GM23338 (cell line): ENCODE data around the gene LRRC8B. TPM values are rescaled to one million over a fixed set of nuclear protein-coding genes. Genes with fewer than 3 reads are reported as not detected.

Experiments used
- ATAC-seq: fragments of 200-7000 bp; cut with Tn5 transposase; 3 replicates; pipeline ENCODE4 v1.9.1; 2020
- DNase-seq: peaks from one replicate; pipeline ENCODE4 v3.0.0-alpha.2; 2015; ENCODE audit warnings: low spot score
- H2AFZ ChIP-seq: fragments of 200-600 bp; sonication (generic); 2 replicates; pipeline ENCODE4 v1.8.0; 2016; ENCODE audit warnings: antibody characterized with exemption, mild to moderate bottlenecking, moderate library complexity
- H3F3A ChIP-seq: fragments of 200-600 bp; sonication (generic); replicated peaks from 2 replicates; pipeline ENCODE4 v1.8.0; 2017; ENCODE audit warnings: antibody characterized with exemption, mixed run types, low read depth
- H3K27ac ChIP-seq: fragments of 200-600 bp; sonication (generic); 2 replicates; pipeline ENCODE4 v1.6.1; 2016; ENCODE audit warnings: low read depth
- H3K27me3 ChIP-seq: fragments of 200-600 bp; sonication (generic); 2 replicates; pipeline ENCODE4 v1.8.0; 2016; ENCODE audit warnings: mild to moderate bottlenecking, mixed run types, moderate library complexity; ENCODE audit not compliant: insufficient read depth
- H3K36me3 ChIP-seq: fragments of 200-600 bp; sonication (generic); 2 replicates; pipeline ENCODE4 v1.8.0; 2016; ENCODE audit warnings: mild to moderate bottlenecking; ENCODE audit not compliant: insufficient read depth
- H3K4me1 ChIP-seq: fragments of 200-600 bp; sonication (generic); 2 replicates; pipeline ENCODE4 v1.8.0; 2016; ENCODE audit warnings: mild to moderate bottlenecking, moderate library complexity; ENCODE audit not compliant: insufficient read depth
- H3K4me2 ChIP-seq: fragments of 200-600 bp; sonication (generic); 2 replicates; pipeline ENCODE4 v1.7.1; 2017; ENCODE audit warnings: mixed run types
- H3K4me3 ChIP-seq: fragments of 200-600 bp; sonication (generic); 2 replicates; pipeline ENCODE4 v1.6.1; 2016; ENCODE audit warnings: mixed run types
- H3K79me2 ChIP-seq: fragments of 200-600 bp; sonication (generic); replicated peaks from 2 replicates; pipeline ENCODE4 v1.8.0; 2017; ENCODE audit warnings: mild to moderate bottlenecking; ENCODE audit not compliant: insufficient read depth
- H3K9me2 ChIP-seq: fragments of 200-600 bp; sonication (generic); 2 replicates; pipeline ENCODE4 v1.8.0; 2017; ENCODE audit not compliant: insufficient read depth
- H4K20me1 ChIP-seq: fragments of 200-600 bp; sonication (generic); replicated peaks from 2 replicates; pipeline ENCODE4 v1.8.0; 2017; ENCODE audit warnings: mild to moderate bottlenecking; ENCODE audit not compliant: insufficient read depth
- H3K27ac Mint-ChIP-seq: 2 replicates; pipeline ENCODE4 v1.8.0; 2020; ENCODE audit warnings: inconsistent platforms, mild to moderate bottlenecking, moderate library complexity, mixed read lengths
- H3K27me3 Mint-ChIP-seq: 3 replicates; pipeline ENCODE4 v1.8.0; 2022; ENCODE audit warnings: low read depth, mild to moderate bottlenecking, moderate library complexity, mixed read lengths, inconsistent platforms; ENCODE audit not compliant: insufficient read depth, poor library complexity
- H3K36me3 Mint-ChIP-seq: 3 replicates; pipeline ENCODE4 v1.8.0; 2021; ENCODE audit warnings: low read depth, mild to moderate bottlenecking, inconsistent platforms, moderate library complexity, mixed read lengths
- H3K4me1 Mint-ChIP-seq: 3 replicates; pipeline ENCODE4 v1.8.0; 2020; ENCODE audit warnings: mild to moderate bottlenecking, inconsistent platforms, mixed read lengths
- H3K4me3 Mint-ChIP-seq: 3 replicates; pipeline ENCODE4 v1.8.0; 2021; ENCODE audit warnings: moderate library complexity, mild to moderate bottlenecking, inconsistent platforms, mixed read lengths
- H3K9me3 Mint-ChIP-seq: 3 replicates; pipeline ENCODE4 v1.8.0; 2020; ENCODE audit warnings: moderate library complexity, mild to moderate bottlenecking, inconsistent platforms, mixed read lengths
- EZH2 ChIP-seq: fragments of 200-600 bp; sonication (generic); IDR thresholded peaks from one replicate; pipeline ENCODE4 v1.8.0; 2017; ENCODE audit warnings: antibody characterized with exemption, mild to moderate bottlenecking, low read depth; ENCODE audit not compliant: unreplicated experiment
- EZH2phosphoT487 ChIP-seq: fragments of 200-600 bp; sonication (generic); IDR thresholded peaks from one replicate; pipeline ENCODE4 v1.8.1; 2018; ENCODE audit warnings: antibody characterized with exemption; ENCODE audit not compliant: unreplicated experiment
- JUNB ChIP-seq: IDR thresholded peaks from one replicate; pipeline ENCODE4 v1.6.1; 2016; ENCODE audit warnings: antibody characterized with exemption; ENCODE audit not compliant: unreplicated experiment
- NANOG ChIP-seq: IDR thresholded peaks from 2 replicates; pipeline ENCODE4 v1.6.1; 2016; ENCODE audit warnings: antibody characterized with exemption, borderline replicate concordance
- ZNF114 ChIP-seq: fragments of 250-450 bp; sonication (Bioruptor Pico); IDR thresholded peaks from 2 replicates; pipeline ENCODE4 v1.5.0; 2020; ENCODE audit warnings: mild to moderate bottlenecking, moderate library complexity
- ZNF331 ChIP-seq: fragments of 250-450 bp; sonication (Bioruptor Pico); IDR thresholded peaks from 2 replicates; pipeline ENCODE4 v1.5.0; 2020; ENCODE audit warnings: low read depth, mild to moderate bottlenecking, moderate library complexity
- polyA plus RNA-seq: library from polyadenylated mRNA; unstranded; fragments of >200 nt; fragmentation: Nextera tagmentation; extraction: Ambion mirVana; gene quantifications from 2 replicates; pipeline ENCODE4 v1.2.1, GENCODE V29; 2016
- total RNA-seq: library from RNA; depleted of rRNA; stranded (reverse); fragments of >200 nt; shearing (Covaris generic); gene quantifications from 2 replicates; pipeline ENCODE4 v1.2.3, GENCODE V29; 2014
- TF ChIP-seq, protein P1 (sequence below): fragments of 250-450 bp; sonication (Bioruptor Pico); IDR thresholded peaks from 2 replicates; pipeline ENCODE4 v1.5.0; 2020; ENCODE audit warnings: mild to moderate bottlenecking, moderate library complexity
- TF ChIP-seq, protein P2 (sequence below), 2 experiments: fragments of 200-600 bp in 1 of 2; sonication (generic) in 1 of 2; conservative IDR thresholded peaks; 2 replicates each; pipeline versions ENCODE4 v1.5.1 to v1.6.1; 2016 to 2017; ENCODE audit warnings: antibody characterized with exemption in 2 of 2, low read depth in 2 of 2, mild to moderate bottlenecking in 2 of 2, moderate library complexity in 1 of 2
- TF ChIP-seq, protein P3 (sequence below): IDR thresholded peaks from 2 replicates; pipeline ENCODE4 v1.6.1; 2016; ENCODE audit warnings: antibody characterized with exemption
- TF ChIP-seq, protein P4 (sequence below): IDR thresholded peaks from one replicate; pipeline ENCODE4 v1.6.1; 2018; ENCODE audit warnings: antibody characterized with exemption; ENCODE audit not compliant: unreplicated experiment

The LRRC8B gene
- total and polyA plus RNA-seq, 2 experiments from 2014 or later, result 9.0 to 26.5 TPM

DNA sequence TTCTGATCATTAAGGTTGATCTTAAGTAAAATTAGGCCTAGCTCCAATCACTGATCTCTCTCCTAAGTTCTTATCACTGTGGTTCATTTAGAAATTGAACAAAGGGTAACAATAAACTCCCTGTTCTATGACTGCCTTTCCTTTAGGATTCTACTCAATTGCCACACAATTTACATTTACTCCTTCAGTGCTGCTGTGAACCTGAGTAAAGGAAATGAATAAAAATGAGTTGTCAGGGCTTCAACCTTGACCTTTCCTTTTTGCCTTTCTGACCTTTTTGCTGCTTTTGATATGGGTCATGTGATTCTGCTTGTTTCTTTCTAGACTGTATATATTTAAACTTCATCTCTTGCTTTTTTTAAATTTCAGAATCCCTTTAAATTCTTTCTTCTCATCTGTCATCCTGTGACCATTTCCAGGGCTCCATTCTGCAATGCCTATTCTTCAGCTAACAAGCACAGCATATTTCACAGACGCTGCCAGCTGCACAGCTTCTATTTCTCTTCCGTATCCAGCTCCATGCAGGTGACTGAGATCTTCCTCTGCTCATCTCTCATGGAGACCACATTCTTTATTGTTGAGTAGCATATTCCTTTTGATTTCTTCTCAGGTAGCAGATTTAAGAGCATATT, 3.2 kb downstream of the LRRC8B start:
- no peaks in the 10 kb centered on the region for H3K27me3 ChIP-seq
- ATAC-seq (no peak), DNase-seq (no peak)
- 0 out of 2 replicates have a peak, but pooled peaks cover 8% of the 10 kb centered on the region for H3F3A ChIP-seq
- TF ChIP-seq EZH2, result no peak
- TF ChIP-seq ZNF331 (CRISPR knock-in tag), result no peak
- TF ChIP-seq, protein P1, sequence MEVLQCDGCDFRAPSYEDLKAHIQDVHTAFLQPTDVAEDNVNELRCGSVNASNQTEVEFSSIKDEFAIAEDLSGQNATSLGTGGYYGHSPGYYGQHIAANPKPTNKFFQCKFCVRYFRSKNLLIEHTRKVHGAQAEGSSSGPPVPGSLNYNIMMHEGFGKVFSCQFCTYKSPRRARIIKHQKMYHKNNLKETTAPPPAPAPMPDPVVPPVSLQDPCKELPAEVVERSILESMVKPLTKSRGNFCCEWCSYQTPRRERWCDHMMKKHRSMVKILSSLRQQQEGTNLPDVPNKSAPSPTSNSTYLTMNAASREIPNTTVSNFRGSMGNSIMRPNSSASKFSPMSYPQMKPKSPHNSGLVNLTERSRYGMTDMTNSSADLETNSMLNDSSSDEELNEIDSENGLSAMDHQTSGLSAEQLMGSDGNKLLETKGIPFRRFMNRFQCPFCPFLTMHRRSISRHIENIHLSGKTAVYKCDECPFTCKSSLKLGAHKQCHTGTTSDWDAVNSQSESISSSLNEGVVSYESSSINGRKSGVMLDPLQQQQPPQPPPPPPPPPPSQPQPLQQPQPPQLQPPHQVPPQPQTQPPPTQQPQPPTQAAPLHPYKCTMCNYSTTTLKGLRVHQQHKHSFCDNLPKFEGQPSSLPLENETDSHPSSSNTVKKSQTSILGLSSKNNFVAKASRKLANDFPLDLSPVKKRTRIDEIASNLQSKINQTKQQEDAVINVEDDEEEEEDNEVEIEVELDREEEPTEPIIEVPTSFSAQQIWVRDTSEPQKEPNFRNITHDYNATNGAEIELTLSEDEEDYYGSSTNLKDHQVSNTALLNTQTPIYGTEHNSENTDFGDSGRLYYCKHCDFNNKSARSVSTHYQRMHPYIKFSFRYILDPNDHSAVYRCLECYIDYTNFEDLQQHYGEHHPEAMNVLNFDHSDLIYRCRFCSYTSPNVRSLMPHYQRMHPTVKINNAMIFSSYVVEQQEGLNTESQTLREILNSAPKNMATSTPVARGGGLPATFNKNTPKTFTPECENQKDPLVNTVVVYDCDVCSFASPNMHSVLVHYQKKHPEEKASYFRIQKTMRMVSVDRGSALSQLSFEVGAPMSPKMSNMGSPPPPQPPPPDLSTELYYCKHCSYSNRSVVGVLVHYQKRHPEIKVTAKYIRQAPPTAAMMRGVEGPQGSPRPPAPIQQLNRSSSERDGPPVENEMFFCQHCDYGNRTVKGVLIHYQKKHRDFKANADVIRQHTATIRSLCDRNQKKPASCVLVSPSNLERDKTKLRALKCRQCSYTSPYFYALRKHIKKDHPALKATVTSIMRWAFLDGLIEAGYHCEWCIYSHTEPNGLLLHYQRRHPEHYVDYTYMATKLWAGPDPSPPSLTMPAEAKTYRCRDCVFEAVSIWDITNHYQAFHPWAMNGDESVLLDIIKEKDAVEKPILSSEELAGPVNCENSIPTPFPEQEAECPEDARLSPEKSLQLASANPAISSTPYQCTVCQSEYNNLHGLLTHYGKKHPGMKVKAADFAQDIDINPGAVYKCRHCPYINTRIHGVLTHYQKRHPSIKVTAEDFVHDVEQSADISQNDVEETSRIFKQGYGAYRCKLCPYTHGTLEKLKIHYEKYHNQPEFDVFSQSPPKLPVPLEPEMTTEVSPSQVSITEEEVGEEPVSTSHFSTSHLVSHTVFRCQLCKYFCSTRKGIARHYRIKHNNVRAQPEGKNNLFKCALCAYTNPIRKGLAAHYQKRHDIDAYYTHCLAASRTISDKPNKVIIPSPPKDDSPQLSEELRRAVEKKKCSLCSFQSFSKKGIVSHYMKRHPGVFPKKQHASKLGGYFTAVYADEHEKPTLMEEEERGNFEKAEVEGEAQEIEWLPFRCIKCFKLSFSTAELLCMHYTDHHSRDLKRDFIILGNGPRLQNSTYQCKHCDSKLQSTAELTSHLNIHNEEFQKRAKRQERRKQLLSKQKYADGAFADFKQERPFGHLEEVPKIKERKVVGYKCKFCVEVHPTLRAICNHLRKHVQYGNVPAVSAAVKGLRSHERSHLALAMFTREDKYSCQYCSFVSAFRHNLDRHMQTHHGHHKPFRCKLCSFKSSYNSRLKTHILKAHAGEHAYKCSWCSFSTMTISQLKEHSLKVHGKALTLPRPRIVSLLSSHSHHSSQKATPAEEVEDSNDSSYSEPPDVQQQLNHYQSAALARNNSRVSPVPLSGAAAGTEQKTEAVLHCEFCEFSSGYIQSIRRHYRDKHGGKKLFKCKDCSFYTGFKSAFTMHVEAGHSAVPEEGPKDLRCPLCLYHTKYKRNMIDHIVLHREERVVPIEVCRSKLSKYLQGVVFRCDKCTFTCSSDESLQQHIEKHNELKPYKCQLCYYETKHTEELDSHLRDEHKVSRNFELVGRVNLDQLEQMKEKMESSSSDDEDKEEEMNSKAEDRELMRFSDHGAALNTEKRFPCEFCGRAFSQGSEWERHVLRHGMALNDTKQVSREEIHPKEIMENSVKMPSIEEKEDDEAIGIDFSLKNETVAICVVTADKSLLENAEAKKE (CRISPR knock-in tag), result no peak
- TF ChIP-seq, protein P2, sequence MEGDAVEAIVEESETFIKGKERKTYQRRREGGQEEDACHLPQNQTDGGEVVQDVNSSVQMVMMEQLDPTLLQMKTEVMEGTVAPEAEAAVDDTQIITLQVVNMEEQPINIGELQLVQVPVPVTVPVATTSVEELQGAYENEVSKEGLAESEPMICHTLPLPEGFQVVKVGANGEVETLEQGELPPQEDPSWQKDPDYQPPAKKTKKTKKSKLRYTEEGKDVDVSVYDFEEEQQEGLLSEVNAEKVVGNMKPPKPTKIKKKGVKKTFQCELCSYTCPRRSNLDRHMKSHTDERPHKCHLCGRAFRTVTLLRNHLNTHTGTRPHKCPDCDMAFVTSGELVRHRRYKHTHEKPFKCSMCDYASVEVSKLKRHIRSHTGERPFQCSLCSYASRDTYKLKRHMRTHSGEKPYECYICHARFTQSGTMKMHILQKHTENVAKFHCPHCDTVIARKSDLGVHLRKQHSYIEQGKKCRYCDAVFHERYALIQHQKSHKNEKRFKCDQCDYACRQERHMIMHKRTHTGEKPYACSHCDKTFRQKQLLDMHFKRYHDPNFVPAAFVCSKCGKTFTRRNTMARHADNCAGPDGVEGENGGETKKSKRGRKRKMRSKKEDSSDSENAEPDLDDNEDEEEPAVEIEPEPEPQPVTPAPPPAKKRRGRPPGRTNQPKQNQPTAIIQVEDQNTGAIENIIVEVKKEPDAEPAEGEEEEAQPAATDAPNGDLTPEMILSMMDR (conservative IDR thresholded peaks at IDR 0.05; ENCODE audit: low read depth in 2 of 2), result no peak
- TF ChIP-seq NANOG, result no peak
- TF ChIP-seq JUNB, result no peak
- TF ChIP-seq EZH2phosphoT487, result no peak
- no peak for TF ChIP-seq ZNF114 (CRISPR knock-in tag)
- TF ChIP-seq, protein P3, sequence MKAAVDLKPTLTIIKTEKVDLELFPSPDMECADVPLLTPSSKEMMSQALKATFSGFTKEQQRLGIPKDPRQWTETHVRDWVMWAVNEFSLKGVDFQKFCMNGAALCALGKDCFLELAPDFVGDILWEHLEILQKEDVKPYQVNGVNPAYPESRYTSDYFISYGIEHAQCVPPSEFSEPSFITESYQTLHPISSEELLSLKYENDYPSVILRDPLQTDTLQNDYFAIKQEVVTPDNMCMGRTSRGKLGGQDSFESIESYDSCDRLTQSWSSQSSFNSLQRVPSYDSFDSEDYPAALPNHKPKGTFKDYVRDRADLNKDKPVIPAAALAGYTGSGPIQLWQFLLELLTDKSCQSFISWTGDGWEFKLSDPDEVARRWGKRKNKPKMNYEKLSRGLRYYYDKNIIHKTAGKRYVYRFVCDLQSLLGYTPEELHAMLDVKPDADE, result no peak
- TF ChIP-seq, protein P4, sequence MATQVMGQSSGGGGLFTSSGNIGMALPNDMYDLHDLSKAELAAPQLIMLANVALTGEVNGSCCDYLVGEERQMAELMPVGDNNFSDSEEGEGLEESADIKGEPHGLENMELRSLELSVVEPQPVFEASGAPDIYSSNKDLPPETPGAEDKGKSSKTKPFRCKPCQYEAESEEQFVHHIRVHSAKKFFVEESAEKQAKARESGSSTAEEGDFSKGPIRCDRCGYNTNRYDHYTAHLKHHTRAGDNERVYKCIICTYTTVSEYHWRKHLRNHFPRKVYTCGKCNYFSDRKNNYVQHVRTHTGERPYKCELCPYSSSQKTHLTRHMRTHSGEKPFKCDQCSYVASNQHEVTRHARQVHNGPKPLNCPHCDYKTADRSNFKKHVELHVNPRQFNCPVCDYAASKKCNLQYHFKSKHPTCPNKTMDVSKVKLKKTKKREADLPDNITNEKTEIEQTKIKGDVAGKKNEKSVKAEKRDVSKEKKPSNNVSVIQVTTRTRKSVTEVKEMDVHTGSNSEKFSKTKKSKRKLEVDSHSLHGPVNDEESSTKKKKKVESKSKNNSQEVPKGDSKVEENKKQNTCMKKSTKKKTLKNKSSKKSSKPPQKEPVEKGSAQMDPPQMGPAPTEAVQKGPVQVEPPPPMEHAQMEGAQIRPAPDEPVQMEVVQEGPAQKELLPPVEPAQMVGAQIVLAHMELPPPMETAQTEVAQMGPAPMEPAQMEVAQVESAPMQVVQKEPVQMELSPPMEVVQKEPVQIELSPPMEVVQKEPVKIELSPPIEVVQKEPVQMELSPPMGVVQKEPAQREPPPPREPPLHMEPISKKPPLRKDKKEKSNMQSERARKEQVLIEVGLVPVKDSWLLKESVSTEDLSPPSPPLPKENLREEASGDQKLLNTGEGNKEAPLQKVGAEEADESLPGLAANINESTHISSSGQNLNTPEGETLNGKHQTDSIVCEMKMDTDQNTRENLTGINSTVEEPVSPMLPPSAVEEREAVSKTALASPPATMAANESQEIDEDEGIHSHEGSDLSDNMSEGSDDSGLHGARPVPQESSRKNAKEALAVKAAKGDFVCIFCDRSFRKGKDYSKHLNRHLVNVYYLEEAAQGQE, result no peak
- no peaks in the 10 kb centered on the region for H3K9me2 ChIP-seq
- peak overlapping the region; percentile 24 for H3K4me2 ChIP-seq
- peaks cover 21% of the 10 kb centered on the region for H4K20me1 ChIP-seq
- H3K4me1 ChIP-seq, result peaks cover 48% of the 10 kb centered on the region
- Mint-ChIP-seq H3K4me1 (peaks cover 46% of the 10 kb centered on the region), H3K9me3 (peaks cover 4% of the 10 kb centered on the region; the same call in 1 of the 3 replicates), H3K27ac (no peak overlapping the region), H3K27me3 (peaks cover 12% of the 10 kb centered on the region), H3K36me3 (peaks cover 16% of the 10 kb centered on the region), H3K4me3 (no peak overlapping the region)
- no peak overlapping the region for H3K27ac ChIP-seq
- no peak overlapping the region for H2AFZ ChIP-seq
- H3K36me3 ChIP-seq, result no peaks in the 10 kb centered on the region
- H3K79me2 ChIP-seq, result peaks cover 72% of the 10 kb centered on the region
- H3K4me3 ChIP-seq, result no peak overlapping the region
